ENCODE data around the gene GDPGP1. TPM values are rescaled to one million over a fixed set of nuclear protein-coding genes. Genes with fewer than 3 reads are reported as not detected.

Gene GDPGP1
- total RNA-seq, 4 donors from 2014 or later, result 4.7 to 8.4 (median 5.5) TPM

DNA sequence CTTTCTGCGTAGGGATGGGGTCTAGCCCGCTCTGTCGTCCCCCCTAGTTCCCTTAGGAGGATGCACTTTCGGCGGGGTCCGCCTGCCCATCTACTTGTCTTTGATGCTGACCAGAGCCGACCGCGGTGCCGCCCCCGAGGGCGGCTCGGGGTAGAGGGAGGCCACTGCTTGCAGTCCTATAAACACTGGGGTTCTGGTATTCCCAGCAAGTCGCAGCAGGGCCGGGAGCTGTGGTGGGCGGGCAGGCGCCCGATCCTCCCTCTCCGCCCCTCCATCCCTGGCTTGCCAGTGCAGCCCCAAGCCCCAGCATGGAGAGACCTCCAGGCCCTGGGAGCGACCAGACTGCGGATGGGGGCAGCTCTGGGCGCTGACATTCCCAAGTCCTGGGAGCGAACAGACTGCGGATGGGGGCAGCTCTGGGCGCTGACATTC is 32.0 kb upstream of the GDPGP1 start:
- H3K4me3 ChIP-seq, result peak overlapping the region; percentile 68 to 91 (median 73)
- peaks cover 33 to 92% (median 46%) of the 10 kb centered on the region in 3 donors for H3K4me1 ChIP-seq
- WGBS, 2 donors, result 3 to 7% methylated on average over 9 to 13 of the region's 25 CpGs
- peak overlapping the region; percentile 93 to 96 (median 94) for H3K27ac ChIP-seq
- peaks cover 0 to 55% (median 5%) of the 10 kb centered on the region in 3 donors for H3K36me3 ChIP-seq
- DNase-seq, result no peak
- TF ChIP-seq POLR2A (IDR thresholded peaks at IDR 0.05), result no peak
- TF ChIP-seq, protein P1, sequence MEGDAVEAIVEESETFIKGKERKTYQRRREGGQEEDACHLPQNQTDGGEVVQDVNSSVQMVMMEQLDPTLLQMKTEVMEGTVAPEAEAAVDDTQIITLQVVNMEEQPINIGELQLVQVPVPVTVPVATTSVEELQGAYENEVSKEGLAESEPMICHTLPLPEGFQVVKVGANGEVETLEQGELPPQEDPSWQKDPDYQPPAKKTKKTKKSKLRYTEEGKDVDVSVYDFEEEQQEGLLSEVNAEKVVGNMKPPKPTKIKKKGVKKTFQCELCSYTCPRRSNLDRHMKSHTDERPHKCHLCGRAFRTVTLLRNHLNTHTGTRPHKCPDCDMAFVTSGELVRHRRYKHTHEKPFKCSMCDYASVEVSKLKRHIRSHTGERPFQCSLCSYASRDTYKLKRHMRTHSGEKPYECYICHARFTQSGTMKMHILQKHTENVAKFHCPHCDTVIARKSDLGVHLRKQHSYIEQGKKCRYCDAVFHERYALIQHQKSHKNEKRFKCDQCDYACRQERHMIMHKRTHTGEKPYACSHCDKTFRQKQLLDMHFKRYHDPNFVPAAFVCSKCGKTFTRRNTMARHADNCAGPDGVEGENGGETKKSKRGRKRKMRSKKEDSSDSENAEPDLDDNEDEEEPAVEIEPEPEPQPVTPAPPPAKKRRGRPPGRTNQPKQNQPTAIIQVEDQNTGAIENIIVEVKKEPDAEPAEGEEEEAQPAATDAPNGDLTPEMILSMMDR (IDR thresholded peaks at IDR 0.05), result no peak
- no peaks in the 10 kb centered on the region for H3K9me3 ChIP-seq
- intact Hi-C loops (cut with DNase I), result no loop called here
- H3K27me3 ChIP-seq, result no peaks in the 10 kb centered on the region

DNA sequence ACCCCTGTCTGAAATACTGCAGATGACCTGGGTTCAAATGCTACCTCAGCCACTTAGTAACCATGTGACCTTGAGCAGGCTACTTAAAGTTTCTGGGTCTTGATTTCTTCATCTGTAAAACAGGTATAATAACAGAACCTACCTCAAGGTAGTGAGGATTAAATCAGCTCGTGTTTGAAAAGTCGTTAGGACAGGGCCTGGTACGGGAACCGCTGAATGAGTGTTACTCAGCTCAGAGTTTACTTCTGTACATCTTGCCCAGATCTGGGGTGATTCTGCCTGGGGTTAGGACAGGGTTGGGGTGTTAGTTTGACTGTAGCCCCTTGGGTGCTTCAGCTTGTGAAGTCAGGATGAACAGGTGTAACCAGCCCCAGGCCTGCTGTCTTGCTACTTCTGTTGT is 31.1 kb upstream of the GDPGP1 start:
- DNase-seq, result no peak
- H3K27ac ChIP-seq, result peak overlapping the region; percentile 93 to 96 (median 94)
- no peaks in the 10 kb centered on the region for H3K27me3 ChIP-seq
- peaks cover 39 to 95% (median 50%) of the 10 kb centered on the region in 3 donors for H3K4me1 ChIP-seq
- H3K4me3 ChIP-seq, result peak overlapping the region; percentile 68 to 91 (median 73)
- WGBS, 2 donors, result 43 to 54% methylated on average over 4 of the region's 4 CpGs
- H3K36me3 ChIP-seq, result peaks cover 0 to 57% (median 7%) of the 10 kb centered on the region in 3 donors
- TF ChIP-seq, protein P1 (IDR thresholded peaks at IDR 0.05), result no peak
- TF ChIP-seq POLR2A (IDR thresholded peaks at IDR 0.05), result no peak
- H3K9me3 ChIP-seq, result no peaks in the 10 kb centered on the region
- intact Hi-C loops (cut with DNase I), result no loop called here

DNA sequence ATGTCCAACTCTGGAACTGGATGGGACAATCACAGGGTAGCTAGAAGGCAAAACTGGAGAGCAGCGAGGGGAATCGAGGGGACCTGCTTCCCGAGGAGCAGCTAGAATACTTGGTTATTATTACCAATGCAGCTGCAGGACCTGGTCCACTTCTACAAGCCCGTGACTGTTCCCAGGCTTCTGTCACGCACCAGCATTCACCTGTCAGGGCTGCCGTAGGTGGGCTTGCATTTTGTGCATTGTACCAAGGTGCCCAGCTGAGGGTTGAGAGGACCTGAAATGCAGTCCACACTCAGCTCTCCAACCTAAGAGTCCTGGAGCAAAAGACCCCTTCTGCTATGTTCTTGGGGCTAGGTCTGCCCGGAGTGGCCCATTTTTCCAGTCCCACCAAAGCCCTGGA is 30.5 kb upstream of the GDPGP1 start:
- Histone ChIP-seq H3K36me3 (peaks cover 0 to 60% (median 7%) of the 10 kb centered on the region in 3 donors), H3K27me3 (no peaks in the 10 kb centered on the region), H3K27ac (peak overlapping the region; percentile 93 to 96 (median 94)), H3K4me1 (peaks cover 39 to 95% (median 48%) of the 10 kb centered on the region in 3 donors), H3K9me3 (no peaks in the 10 kb centered on the region), H3K4me3 (peak overlapping the region; percentile 68 to 91 (median 73))
- intact Hi-C loops (cut with DNase I), result no loop called here
- DNase-seq, result no peak
- 72 to 88% methylated on average over 4 to 7 of the region's 7 CpGs for WGBS, 2 donors
- TF ChIP-seq, protein P1 (IDR thresholded peaks at IDR 0.05), result no peak
- no peak for TF ChIP-seq POLR2A (IDR thresholded peaks at IDR 0.05)

DNA sequence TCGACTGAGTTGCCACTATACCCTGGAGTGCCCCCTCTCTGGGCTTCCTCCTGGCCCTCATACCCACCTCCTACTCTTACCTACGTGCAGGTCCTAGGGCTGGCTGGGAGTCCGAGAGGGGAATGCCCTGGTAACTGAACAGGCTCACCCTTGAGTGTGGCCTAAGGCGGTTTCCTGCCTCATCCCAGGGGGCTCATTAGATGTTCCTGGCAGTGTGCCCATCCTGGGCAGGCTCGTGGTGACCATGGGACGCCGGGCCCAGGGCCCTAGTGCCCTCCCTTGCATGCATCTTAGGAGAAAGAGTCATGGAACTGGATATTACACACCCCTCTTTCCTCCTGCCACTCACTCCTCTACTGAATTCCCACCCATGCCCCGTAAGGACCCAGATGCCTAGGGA is 30.1 kb upstream of the GDPGP1 start:
- Histone ChIP-seq H3K27me3 (no peaks in the 10 kb centered on the region), H3K9me3 (no peaks in the 10 kb centered on the region), H3K4me3 (peak overlapping the region; percentile 68 to 91 (median 73)), H3K27ac (peak overlapping the region; percentile 93 to 96 (median 94)), H3K4me1 (peaks cover 39 to 95% (median 46%) of the 10 kb centered on the region in 3 donors), H3K36me3 (peaks cover 0 to 60% (median 7%) of the 10 kb centered on the region in 3 donors)
- TF ChIP-seq, protein P1 (IDR thresholded peaks at IDR 0.05), result no peak
- TF ChIP-seq POLR2A (IDR thresholded peaks at IDR 0.05), result no peak
- 47 to 54% methylated on average over 2 to 7 of the region's 8 CpGs for WGBS, 2 donors
- intact Hi-C loops (cut with DNase I), result no loop called here
- DNase-seq, result no peak

DNA sequence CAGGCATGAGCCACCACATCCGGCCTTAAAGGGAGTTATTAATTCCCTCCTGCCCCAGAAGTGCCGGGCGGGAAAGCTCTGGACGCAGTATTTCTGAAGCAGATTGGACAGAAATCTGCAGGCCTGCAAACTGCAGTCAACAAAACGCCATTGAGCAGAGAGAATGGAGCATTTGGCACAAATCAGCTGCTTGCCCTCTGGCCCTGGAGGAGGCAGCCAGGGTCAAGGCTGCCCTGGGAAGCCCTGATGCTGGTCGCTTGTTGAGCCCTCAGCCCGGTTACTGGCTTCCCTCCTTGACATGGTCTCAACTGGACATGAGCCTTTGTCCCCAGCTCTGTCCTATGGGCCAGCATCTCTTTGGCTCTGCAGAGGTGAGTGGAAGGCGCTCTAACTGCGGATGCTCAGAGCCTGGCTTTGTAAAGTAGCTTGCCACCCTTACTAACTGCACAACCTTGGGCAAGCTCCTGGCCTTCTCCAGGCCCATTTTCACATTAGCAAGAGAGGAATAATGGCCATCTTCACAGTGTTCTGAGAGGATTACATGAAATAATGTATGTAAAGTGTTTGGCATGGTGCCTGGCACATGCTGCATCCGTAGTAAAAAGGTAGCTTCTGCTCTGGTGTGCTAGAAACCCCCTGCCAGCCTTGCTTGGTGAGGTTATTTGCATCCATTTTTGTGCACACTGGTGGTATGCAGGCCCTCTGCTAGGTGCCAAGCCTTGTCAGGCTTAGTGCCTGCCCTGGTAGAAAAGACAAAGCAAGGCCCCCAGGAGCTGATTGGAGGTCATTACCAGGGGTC is 28.8 kb upstream of the GDPGP1 start:
- no peaks in the 10 kb centered on the region for H3K9me3 ChIP-seq
- WGBS, 2 donors, result 33 to 53% methylated on average over 1 to 9 of the region's 10 CpGs
- H3K36me3 ChIP-seq, result peaks cover 0 to 73% (median 12%) of the 10 kb centered on the region in 3 donors
- H3K4me1 ChIP-seq, result peaks cover 43 to 95% (median 57%) of the 10 kb centered on the region in 3 donors
- no peak for DNase-seq
- peak overlapping the region in 3 of 4 donors; percentile 93 to 96 (median 96) for H3K27ac ChIP-seq
- peak overlapping the region in 2 of 4 donors; percentile 72 to 74 for H3K4me3 ChIP-seq
- no peaks in the 10 kb centered on the region for H3K27me3 ChIP-seq
- intact Hi-C loops (cut with DNase I), result no loop called here
- TF ChIP-seq POLR2A (IDR thresholded peaks at IDR 0.05), result no peak
- TF ChIP-seq, protein P1 (IDR thresholded peaks at IDR 0.05), result no peak
